Measurements from ENCODE around the gene MAP3K7.

- TF ChIP-seq EZH2phosphoT487 (IDR thresholded peaks at IDR 0.05; ENCODE audit: insufficient read depth, low read depth): no peak
- TF ChIP-seq EZH2 (IDR thresholded peaks at IDR 0.05; ENCODE audit: insufficient read depth, poor library complexity, severe bottlenecking): no peak
Measured at GRCh38 chr6:90537027-90537426, 49.8 kb downstream of the MAP3K7 start.
